Endometrial microvascular endothelial cells (primary cell): ENCODE measurements around the gene PIK3R6. TPM values are rescaled to one million over a fixed set of nuclear protein-coding genes. Genes with fewer than 3 reads are reported as not detected.

Experiments
- in situ Hi-C: cut with HindIII; loops from 2 replicates; pipeline ENCODE4 v1.10.0; 2017; ENCODE audit warnings: low sequenced_read_pairs, low pct_unique_long_range_greater_than_20kb; ENCODE audit errors: inconsistent ontology term
- total RNA-seq: library from RNA; depleted of rRNA; stranded (reverse); fragments of >200 nt; gene quantifications from one replicate; pipeline ENCODE4 v1.2.3, GENCODE V29; 2015; ENCODE audit errors: inconsistent ontology term

The PIK3R6 gene
- total RNA-seq, 1 donor from 2014 or later, result not detected

DNA sequence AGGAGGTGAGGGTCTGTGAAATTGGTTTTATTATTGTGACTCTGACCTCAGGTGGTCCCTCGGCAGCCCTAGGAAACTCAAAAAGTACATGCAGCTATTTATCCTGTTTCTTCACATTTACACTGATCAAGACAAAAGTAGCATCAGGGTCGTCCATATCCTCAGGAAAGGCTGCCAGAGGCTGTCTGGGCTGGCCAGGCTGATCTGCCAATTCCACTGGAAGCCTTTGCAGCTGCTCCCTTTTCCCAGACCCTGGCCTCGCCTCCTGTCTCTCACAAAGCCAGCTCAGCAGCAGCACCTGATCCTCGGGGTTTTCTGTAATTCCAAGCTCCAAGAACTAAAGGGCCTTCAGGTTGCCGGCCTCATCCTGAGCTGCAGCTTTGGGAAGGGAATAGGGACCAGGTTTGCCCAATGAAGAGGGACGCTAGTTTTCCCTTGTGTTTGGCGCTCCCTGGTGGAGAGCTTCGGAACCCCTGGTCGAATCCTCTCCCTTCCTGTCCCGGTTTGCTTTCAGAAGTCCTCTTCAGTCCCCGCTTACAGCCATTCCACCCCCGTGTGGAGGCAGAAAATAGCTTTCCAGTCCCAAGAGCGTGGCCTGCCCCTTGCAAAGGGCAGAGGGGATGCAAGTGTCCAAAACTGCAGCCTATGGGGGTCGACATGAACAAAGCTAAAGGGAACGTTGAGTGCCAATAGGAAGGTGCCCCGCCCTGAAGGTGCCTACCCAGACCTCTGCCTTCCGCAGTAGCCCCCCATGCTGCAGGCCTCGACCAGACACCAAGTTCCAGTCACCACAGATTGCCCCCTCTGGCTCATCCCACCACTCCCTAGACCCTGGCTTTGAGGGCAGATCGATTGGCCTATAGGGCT is 81.7 kb downstream of the PIK3R6 start:
- in situ Hi-C loops, result no loop called here

GRCh38 chr17:8782176-8782575 is 85.3 kb downstream of the PIK3R6 start:
- in situ Hi-C loops, result no loop called here

DNA sequence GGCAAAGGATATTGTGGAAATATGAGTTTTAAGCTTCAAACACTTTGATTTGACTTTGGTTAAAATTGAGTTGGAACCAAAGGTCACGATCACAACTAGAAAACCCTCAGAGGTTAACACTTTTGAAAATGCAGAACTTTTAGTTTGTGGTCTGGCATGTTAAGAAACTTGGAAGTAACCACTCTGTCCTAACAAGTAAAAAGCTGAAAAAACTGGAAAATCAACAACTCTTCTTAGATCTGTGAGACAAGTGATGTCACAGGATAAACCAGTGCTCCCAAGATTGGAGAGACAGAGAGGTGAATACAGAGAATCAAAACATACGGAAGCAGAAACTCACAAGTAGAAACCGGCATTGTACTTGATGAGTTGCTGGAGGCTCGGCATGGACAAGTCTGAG is 85.7 kb downstream of the PIK3R6 start:
- in situ Hi-C loops, result no loop called here

GRCh38 chr17:8776881-8777280 is 90.6 kb downstream of the PIK3R6 start:
- in situ Hi-C loops, result no loop called here

DNA sequence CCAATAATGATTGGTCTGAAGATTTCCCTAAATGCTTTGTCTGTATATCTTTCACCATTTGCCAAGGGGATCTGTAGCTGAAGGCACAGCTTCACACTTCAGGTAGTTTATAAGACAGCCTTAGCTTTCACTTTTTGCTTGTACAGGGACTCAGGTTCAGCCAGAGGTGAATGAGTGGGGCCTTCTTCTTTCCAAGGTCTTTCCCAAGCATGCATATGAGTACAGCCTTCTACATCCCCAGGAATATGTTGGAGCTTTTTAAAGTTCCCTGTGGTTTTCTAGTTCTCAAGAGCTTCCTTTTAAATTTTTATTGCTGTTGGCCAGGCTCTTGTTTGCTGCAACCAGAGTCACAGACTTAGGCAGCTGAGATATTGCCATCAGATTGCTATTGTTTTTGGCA is 91.2 kb downstream of the PIK3R6 start:
- in situ Hi-C loops, result no loop called here

DNA sequence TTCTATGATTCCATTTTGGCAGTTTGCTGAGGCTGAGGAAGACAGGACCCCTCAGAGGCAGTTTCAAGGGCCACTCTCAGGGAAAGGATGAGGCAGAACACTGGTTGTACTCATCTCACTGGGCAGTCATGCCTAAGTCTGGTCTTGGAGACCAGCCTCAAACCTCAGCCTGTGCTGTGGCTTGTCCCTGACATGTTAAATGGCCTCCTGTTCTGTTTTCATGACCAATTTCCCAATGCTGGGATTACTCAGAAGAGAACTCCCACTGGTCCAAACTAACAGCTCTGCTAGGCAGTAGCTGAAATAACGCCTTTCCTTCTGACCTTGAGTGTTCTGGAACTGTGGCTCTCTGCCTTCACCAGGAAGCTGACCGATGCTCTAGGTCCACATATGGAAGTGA is 100.7 kb downstream of the PIK3R6 start:
- in situ Hi-C loops, result loop anchor here (25.0 kb wide), 1 partner anchor 329 kb away; the partner anchor contains the start of gene NDEL1

DNA sequence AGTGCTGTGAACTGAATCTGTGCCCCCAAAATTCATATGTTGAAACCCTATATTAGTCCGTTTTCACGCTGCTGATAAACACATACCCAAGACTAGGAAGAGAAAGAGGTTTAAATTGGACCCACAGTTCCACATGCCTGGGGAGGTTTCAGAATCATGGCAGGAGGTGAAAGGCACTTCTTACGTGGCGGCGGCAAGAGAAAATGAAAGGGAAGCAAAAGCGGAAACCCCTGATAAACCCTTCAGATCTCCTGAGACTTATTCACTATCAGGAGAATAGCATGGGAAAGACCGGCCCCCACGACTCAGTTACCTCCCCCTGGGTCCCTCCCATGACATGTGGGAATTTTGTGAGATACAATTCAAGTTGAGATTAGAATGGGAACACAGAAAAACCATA is 105.5 kb downstream of the PIK3R6 start:
- in situ Hi-C loops, result loop anchor here (25.0 kb wide), 1 partner anchor 325 kb away; the partner anchor contains the start of gene NDEL1

- in situ Hi-C loops, result loop anchor here (25.0 kb wide), 1 partner anchor 321 kb away; the partner anchor contains the start of gene NDEL1
Measured at GRCh38 chr17:8758137-8758596, 109.3 kb downstream of the PIK3R6 start, which contains the start of gene SPDYE4. TSS of gene SPDYE4 (minus strand) at chr17:8758546. CDS start at chr17:8758382, 164 bp downstream.

- in situ Hi-C loops, result loop anchor here (25.0 kb wide), 1 partner anchor 320 kb away; the partner anchor contains the start of gene NDEL1
Measured at GRCh38 chr17:8757189-8757588, 110.3 kb downstream of the PIK3R6 start.

DNA sequence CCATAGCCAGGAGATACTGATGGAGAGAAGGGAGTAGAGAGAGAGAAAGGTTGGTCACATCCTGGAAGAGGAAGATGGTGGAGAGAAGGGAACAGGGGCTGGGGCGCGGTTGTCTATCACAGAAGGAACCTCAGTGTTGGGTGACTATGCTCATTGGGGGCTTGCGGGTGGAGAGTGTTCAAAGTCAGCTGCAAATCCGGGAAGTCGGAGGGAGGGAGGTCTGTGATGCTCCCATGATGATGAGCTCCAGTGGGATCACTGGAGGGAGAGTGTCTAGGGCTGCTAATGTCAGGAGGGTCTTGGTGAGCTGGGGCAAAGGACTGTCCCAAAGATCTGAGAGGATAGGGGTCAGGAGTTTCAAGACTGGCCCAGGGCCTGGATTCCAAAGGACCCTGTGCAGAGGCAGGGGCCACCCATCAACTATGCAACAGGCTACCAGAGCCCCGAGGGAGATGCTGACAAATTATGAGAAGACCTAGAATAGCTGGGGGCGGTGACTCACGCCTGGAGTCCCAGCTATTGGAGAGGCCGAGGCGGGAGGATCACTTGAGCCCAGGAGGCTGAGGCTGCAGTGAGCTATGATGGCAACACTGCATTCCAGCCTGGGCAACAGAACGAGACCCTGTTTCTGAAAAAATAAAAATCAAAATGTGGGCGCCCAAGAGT is 111.8 kb downstream of the PIK3R6 start:
- in situ Hi-C loops, result loop anchor here (25.0 kb wide), 1 partner anchor 318 kb away; the partner anchor contains the start of gene NDEL1

DNA sequence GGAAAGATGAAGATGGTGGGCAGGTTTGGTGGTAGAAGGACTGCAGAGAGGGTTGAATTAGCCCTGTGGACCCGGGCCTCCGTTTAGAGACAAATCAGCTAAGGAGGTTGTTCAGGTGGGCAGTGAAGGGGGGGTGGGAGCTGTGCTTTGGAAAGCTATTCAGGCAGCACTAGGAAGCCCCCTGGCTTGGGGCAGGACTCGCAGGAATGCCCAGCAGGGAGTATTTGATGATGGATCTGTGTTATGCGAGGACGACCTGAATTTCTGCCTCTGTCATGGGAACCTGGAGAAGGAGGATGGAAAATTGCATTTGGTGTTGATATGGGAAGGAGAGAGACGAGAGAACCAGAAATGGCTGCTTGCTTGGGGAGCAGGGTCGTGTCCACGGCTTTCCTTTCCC is 112.6 kb downstream of the PIK3R6 start:
- in situ Hi-C loops, result loop anchor here (25.0 kb wide), 1 partner anchor 318 kb away; the partner anchor contains the start of gene NDEL1

DNA sequence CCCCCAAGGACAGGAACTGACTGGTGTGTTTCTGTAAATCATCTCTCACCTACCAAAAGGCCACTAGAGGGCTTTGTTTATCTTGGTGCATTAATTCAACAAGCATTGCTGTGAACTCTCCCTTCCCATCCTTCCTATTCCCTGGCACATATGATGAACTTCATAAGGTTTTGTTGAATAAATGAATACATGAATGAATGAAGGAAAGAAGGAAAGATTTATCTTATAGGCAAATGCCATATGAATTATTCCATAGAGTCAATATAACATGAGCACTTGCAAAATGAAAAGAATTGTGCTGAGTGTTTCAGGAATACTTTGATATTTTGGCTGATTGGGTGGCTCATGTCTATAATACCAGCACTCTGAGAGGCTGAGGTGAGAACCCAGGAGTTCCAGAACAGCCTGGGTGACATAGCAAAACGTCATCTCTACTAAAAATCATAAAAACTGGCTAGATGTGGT is 113.5 kb downstream of the PIK3R6 start:
- in situ Hi-C loops, result loop anchor here (25.0 kb wide), 1 partner anchor 317 kb away; the partner anchor contains the start of gene NDEL1

GRCh38 chr17:8753136-8753975 is 114.1 kb downstream of the PIK3R6 start:
- in situ Hi-C loops, result loop anchor here (25.0 kb wide), 1 partner anchor 316 kb away; the partner anchor contains the start of gene NDEL1

Other genes with a start within 250 kb of the PIK3R6 start
- 14.1 TPM for gene MYH10, start 236.9 kb downstream of the PIK3R6 start, total RNA-seq
- not detected for gene CCDC42, start 122.8 kb downstream of the PIK3R6 start, total RNA-seq
- not detected for gene SPDYE4, start 109.1 kb downstream of the PIK3R6 start, total RNA-seq
- not detected for gene MFSD6L, start 68.3 kb downstream of the PIK3R6 start, total RNA-seq
- not detected for gene PIK3R5, start 98.0 kb upstream of the PIK3R6 start, total RNA-seq
- not detected for gene NTN1, start 153.8 kb upstream of the PIK3R6 start, total RNA-seq